Stimulated activated naive CD8-positive, alpha-beta T cell treated with anti-CD3 and anti-CD28 coated beads, Interleukin-15, amount 100 ng/mL, for 72 hours (primary cell): Measurements from ENCODE around the gene FAM171A1.

Experiments used
- ATAC-seq: fragments of 150-1000 bp; cut with Tn5 transposase; 2 replicates; pipeline ENCODE4 v1.10.0; 2021; ENCODE audit warnings: mild to moderate bottlenecking, moderate library complexity
- DNase-seq, 2 donors: peaks; one replicate each; pipeline ENCODE4 v3.0.0; 2021 to 2022
- H3K27ac Mint-ChIP-seq, 2 donors: one replicate each; pipeline ENCODE4 v1.8.0; 2022; ENCODE audit warnings: mild to moderate bottlenecking in 2 of 2, mixed read lengths in 2 of 2, moderate library complexity in 2 of 2
- H3K27me3 Mint-ChIP-seq: one replicate; pipeline ENCODE4 v1.8.0; 2022; ENCODE audit warnings: mixed read lengths
- H3K4me1 Mint-ChIP-seq: one replicate; pipeline ENCODE4 v1.8.0; 2022; ENCODE audit warnings: mild to moderate bottlenecking, mixed read lengths
- H3K4me3 Mint-ChIP-seq, 2 donors: one replicate each; pipeline ENCODE4 v1.8.0; 2022; ENCODE audit warnings: mild to moderate bottlenecking in 2 of 2, mixed read lengths in 2 of 2, moderate library complexity in 1 of 2
- H3K9me3 Mint-ChIP-seq, 2 donors: one replicate each; pipeline ENCODE4 v1.8.0; 2022; ENCODE audit warnings: mixed read lengths in 2 of 2

FAM171A1 gene

GRCh38 chr10:15363031-15363430, 8.1 kb downstream of the FAM171A1 start:
- Mint-ChIP-seq H3K4me3 (no peak overlapping the region), H3K27ac (no peak overlapping the region), H3K4me1 (no peaks in the 10 kb centered on the region), H3K9me3 (no peaks in the 10 kb centered on the region), H3K27me3 (peaks cover 41% of the 10 kb centered on the region)
- no peak for DNase-seq
- ATAC-seq = no peak

- no peaks in the 10 kb centered on the region for H3K9me3 Mint-ChIP-seq
- H3K4me1 Mint-ChIP-seq = no peaks in the 10 kb centered on the region
- DNase-seq = no peak
- H3K27me3 Mint-ChIP-seq = peaks cover 27% of the 10 kb centered on the region
- H3K4me3 Mint-ChIP-seq = no peak overlapping the region
- peak; percentile 72 for ATAC-seq
- H3K27ac Mint-ChIP-seq = no peak overlapping the region
These were observed 10.0 kb downstream of the FAM171A1 start for GRCh38 chr10:15361131-15361530.

DNA sequence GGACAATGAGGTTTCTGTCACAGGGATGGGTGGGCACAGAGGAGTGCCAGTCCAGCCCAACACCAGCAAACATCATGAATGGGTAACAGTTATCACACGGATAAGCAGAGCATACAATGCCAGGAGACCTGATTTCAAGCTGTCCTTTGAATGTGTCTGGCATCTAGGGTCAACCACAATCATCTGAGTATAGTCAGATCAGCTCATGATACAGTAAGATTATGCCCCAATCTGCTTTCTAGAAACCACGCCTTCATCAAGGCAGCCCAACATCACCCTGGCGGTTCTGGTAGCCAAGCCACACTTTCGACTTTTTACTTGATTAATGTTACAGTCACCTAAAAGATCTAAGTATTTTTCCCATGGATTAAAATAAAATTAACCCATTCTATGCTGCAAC, 10.5 kb downstream of the FAM171A1 start:
- no peak overlapping the region for H3K4me3 Mint-ChIP-seq
- no peak for DNase-seq
- H3K27me3 Mint-ChIP-seq = peaks cover 27% of the 10 kb centered on the region
- ATAC-seq = peak; percentile 80
- H3K4me1 Mint-ChIP-seq = no peaks in the 10 kb centered on the region
- no peak overlapping the region for H3K27ac Mint-ChIP-seq
- no peaks in the 10 kb centered on the region for H3K9me3 Mint-ChIP-seq

DNA sequence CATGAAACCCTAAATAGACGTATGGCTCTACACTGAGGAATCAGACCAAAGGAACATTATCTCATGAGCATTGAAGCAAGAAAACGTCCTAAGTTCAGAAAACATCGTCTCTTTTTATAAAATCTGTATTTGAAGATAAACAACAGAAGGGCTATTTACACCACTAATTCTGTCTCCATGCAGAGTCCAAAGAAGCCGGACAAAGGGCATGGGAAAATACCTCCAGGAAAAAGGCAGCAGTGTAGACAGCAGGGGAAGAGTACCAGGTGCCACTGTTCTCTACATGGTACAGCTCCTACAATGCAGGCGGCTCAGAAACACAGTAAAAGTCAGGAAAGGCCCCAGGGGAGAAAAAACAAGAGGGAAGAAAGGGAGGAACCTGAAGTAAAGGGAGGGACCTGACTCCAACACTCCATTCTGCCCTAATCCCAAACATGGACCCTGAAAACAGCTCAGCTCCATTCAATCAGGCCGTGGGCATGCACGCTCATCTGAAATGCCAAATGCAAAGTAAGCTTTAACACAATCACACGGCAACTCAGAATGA, 17.5 kb downstream of the FAM171A1 start:
- no peaks in the 10 kb centered on the region for H3K9me3 Mint-ChIP-seq
- H3K27ac Mint-ChIP-seq = no peak overlapping the region
- DNase-seq = no peak
- peaks cover 11% of the 10 kb centered on the region for H3K27me3 Mint-ChIP-seq
- no peaks in the 10 kb centered on the region for H3K4me1 Mint-ChIP-seq
- no peak for ATAC-seq
- H3K4me3 Mint-ChIP-seq = no peak overlapping the region

GRCh38 chr10:15352836-15353235, 18.3 kb downstream of the FAM171A1 start:
- ATAC-seq = no peak
- peaks cover 11% of the 10 kb centered on the region for H3K27me3 Mint-ChIP-seq

DNA sequence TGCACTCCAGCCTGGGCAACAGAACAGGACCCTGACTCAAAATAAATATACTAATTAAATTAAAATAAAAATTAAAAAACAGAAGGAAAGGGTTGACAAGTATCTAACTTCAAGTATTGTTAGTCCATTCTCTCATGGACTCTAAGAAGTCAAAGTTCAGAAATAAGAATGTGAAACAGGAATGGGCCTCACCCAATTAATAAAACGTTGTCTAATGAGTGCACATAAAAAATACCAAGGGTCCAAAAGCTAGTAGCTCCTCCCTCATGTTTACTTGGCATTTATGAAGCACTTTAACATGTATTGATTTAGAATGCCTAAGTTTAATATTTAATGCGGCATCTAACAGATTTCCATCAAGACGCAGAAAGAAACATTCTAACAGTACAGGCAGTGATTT, 18.9 kb downstream of the FAM171A1 start:
- ATAC-seq (no peak), DNase-seq (no peak)
- H3K4me1 Mint-ChIP-seq = no peaks in the 10 kb centered on the region
- no peak overlapping the region for H3K4me3 Mint-ChIP-seq
- no peak overlapping the region for H3K27ac Mint-ChIP-seq
- no peaks in the 10 kb centered on the region for H3K9me3 Mint-ChIP-seq
- H3K27me3 Mint-ChIP-seq = peaks cover 11% of the 10 kb centered on the region

More at GRCh38 chr10:15352836-15353235, 18.3 kb downstream of the FAM171A1 start:
- Mint-ChIP-seq H3K9me3 (no peaks in the 10 kb centered on the region), H3K27ac (no peak overlapping the region), H3K4me1 (no peaks in the 10 kb centered on the region), H3K4me3 (no peak overlapping the region)
- DNase-seq = no peak

GRCh38 chr10:15351099-15351820, 19.8 kb downstream of the FAM171A1 start:
- Mint-ChIP-seq H3K27ac (no peak overlapping the region), H3K4me3 (no peak overlapping the region), H3K9me3 (no peaks in the 10 kb centered on the region), H3K27me3 (peaks cover 11% of the 10 kb centered on the region), H3K4me1 (no peaks in the 10 kb centered on the region)
- ATAC-seq (no peak), DNase-seq (no peak)

- Mint-ChIP-seq H3K4me3 (no peak overlapping the region), H3K9me3 (no peaks in the 10 kb centered on the region), H3K4me1 (no peaks in the 10 kb centered on the region), H3K27me3 (peaks cover 11% of the 10 kb centered on the region), H3K27ac (no peak overlapping the region)
- no peak for DNase-seq
- ATAC-seq = no peak
These were observed 22.0 kb downstream of the FAM171A1 start for GRCh38 chr10:15349112-15349511.

- Mint-ChIP-seq H3K4me1 (no peaks in the 10 kb centered on the region), H3K27me3 (peaks cover 13% of the 10 kb centered on the region), H3K27ac (no peak overlapping the region), H3K9me3 (no peaks in the 10 kb centered on the region), H3K4me3 (no peak overlapping the region)
- ATAC-seq (no peak), DNase-seq (no peak)
These were observed 22.5 kb downstream of the FAM171A1 start for GRCh38 chr10:15348579-15348978.

DNA sequence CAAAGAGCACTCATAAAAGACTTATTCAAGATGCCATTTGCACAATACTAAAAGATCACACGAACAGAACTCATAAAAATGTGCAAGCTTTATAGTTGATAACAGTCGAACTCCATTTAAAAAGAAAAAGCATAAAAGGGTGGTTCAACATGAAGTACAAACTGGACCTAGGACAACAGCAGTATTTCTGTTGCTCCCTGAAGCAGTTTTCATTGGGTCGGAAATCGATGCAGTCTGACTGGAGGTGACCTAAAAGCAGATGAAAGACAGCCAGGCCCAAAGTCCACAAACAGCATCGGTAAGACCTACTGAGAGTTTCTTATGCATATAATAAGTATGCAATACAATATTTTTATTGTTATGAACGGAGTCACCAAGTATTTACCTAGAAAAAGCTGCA, 23.9 kb downstream of the FAM171A1 start:
- ATAC-seq = no peak
- H3K4me1 Mint-ChIP-seq = no peaks in the 10 kb centered on the region
- DNase-seq = no peak
- no peaks in the 10 kb centered on the region for H3K9me3 Mint-ChIP-seq
- peaks cover 21% of the 10 kb centered on the region for H3K27me3 Mint-ChIP-seq
- H3K4me3 Mint-ChIP-seq = no peak overlapping the region
- no peak overlapping the region for H3K27ac Mint-ChIP-seq

- no peak for ATAC-seq
These were observed 24.5 kb downstream of the FAM171A1 start for GRCh38 chr10:15346440-15347141.

DNA sequence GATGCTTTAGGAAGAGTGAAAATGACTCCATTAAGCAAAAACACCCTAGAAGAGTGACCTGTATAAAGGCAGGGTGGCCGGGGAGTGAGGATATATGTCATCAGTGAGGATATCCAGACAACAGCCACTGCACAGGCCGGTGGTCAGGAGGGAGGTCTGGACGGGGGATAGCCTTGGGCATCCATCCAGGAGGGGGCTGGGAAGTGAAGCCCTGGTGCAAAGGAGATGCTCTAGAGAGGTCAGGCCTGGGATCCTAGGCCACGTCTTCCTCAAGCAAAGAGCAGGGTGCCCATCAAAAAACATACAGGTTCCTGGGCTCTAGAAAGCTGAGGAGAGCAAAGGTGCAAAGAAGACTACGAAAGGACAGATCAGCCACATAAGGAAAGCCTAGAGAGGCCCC, 25.6 kb downstream of the FAM171A1 start:
- no peak overlapping the region for H3K4me3 Mint-ChIP-seq
- H3K4me1 Mint-ChIP-seq = no peaks in the 10 kb centered on the region
- no peak overlapping the region for H3K27ac Mint-ChIP-seq
- no peak for ATAC-seq
- no peak for DNase-seq
- H3K9me3 Mint-ChIP-seq = no peaks in the 10 kb centered on the region
- H3K27me3 Mint-ChIP-seq = peaks cover 10% of the 10 kb centered on the region

More at GRCh38 chr10:15346440-15347141, 24.5 kb downstream of the FAM171A1 start:
- Mint-ChIP-seq H3K9me3 (no peaks in the 10 kb centered on the region), H3K4me3 (no peak overlapping the region), H3K4me1 (no peaks in the 10 kb centered on the region), H3K27me3 (peaks cover 21% of the 10 kb centered on the region), H3K27ac (no peak overlapping the region)
- no peak for DNase-seq

DNA sequence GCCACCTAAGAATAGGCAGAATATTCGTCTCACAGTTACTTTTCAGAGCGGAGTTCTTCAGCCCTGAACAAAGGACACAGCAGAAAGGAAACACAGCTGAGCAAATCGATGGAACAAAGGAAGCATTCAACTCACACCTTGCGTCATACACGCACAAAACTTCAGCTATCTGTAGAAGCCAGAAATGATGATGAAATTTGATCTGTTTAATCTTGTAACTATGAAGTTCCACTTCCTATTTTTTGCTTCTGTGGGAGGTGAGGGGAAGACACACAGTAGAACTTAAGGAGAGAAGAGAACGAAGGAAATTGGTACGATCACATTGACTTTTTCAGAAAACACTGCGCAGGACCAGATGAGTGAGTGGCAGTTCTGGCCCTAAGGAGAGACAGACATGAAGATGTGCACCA, 26.2 kb downstream of the FAM171A1 start:
- H3K27ac Mint-ChIP-seq = no peak overlapping the region
- no peak overlapping the region for H3K4me3 Mint-ChIP-seq
- H3K4me1 Mint-ChIP-seq = no peaks in the 10 kb centered on the region
- no peak for DNase-seq
- H3K27me3 Mint-ChIP-seq = peaks cover 10% of the 10 kb centered on the region
- no peak for ATAC-seq
- no peaks in the 10 kb centered on the region for H3K9me3 Mint-ChIP-seq

GRCh38 chr10:15344256-15344875, 26.7 kb downstream of the FAM171A1 start:
- peaks cover 10% of the 10 kb centered on the region for H3K27me3 Mint-ChIP-seq
- H3K27ac Mint-ChIP-seq = no peak overlapping the region
- ATAC-seq (no peak), DNase-seq (no peak)
- H3K9me3 Mint-ChIP-seq = no peaks in the 10 kb centered on the region
- no peaks in the 10 kb centered on the region for H3K4me1 Mint-ChIP-seq
- H3K4me3 Mint-ChIP-seq = no peak overlapping the region

DNA sequence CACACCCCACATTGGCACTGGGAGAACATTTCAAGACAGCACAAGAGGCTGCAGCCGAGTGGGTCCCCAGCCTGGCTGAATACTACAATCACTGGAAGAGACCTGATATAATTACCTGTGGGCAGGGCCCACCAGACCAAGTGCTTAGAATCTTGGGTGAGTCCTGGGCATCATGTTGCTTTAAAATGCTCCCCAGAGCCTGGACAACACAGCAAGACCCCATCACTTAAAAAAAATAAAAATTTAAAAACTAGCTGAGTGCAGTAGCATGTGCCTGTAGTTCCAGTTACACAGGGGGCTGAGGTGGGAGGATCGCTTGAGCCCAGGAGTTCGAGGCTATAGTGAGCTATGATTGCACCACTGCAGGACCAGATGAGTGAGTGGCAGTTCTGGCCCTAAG, 28.1 kb downstream of the FAM171A1 start:
- Mint-ChIP-seq H3K27ac (peak overlapping the region in 1 of 2 donors; percentile 19), H3K27me3 (peaks cover 10% of the 10 kb centered on the region), H3K4me3 (no peak overlapping the region), H3K4me1 (no peaks in the 10 kb centered on the region), H3K9me3 (no peaks in the 10 kb centered on the region)
- DNase-seq = no peak
- ATAC-seq = no peak
